Measurements from ENCODE around the gene FTH1.
"Not testable (repeated sequence)": the region's sequence is repeated elsewhere in the genome, so short reads cannot be mapped to it uniquely, and the experiment has no call there.

DNA sequence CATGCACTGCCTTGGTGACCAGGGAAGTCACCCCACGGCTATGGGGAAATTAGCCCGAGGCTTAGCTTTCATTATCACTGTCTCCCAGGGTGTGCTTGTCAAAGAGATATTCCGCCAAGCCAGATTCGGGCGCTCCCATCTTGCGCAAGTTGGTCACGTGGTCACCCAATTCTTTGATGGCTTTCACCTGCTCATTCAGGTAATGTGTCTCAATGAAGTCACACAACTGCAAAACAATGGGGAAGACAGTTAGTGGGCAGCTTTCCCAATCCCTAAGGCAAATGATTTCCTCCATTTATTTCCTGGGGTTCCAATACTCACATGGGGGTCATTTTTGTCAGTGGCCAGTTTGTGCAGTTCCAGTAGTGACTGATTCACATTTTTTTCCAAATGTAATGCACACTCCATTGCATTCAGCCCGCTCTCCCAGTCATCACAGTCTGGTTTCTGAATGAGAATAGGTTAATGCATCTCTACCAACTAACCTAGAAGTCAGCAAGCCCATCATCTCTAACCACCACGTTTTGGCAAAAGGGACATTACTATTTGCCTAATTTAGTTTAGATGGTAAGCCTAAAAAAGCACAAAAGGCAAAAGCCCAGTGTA, 2.7 kb downstream of the FTH1 start:
- TF ChIP-seq, protein P1, sequence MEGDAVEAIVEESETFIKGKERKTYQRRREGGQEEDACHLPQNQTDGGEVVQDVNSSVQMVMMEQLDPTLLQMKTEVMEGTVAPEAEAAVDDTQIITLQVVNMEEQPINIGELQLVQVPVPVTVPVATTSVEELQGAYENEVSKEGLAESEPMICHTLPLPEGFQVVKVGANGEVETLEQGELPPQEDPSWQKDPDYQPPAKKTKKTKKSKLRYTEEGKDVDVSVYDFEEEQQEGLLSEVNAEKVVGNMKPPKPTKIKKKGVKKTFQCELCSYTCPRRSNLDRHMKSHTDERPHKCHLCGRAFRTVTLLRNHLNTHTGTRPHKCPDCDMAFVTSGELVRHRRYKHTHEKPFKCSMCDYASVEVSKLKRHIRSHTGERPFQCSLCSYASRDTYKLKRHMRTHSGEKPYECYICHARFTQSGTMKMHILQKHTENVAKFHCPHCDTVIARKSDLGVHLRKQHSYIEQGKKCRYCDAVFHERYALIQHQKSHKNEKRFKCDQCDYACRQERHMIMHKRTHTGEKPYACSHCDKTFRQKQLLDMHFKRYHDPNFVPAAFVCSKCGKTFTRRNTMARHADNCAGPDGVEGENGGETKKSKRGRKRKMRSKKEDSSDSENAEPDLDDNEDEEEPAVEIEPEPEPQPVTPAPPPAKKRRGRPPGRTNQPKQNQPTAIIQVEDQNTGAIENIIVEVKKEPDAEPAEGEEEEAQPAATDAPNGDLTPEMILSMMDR (IDR thresholded peaks at IDR 0.05 in 2 of 3, conservative IDR thresholded peaks at IDR 0.05 in 1 of 3; ENCODE audit: borderline replicate concordance in 1 of 3, insufficient read depth in 1 of 3, low read depth in 2 of 3, low read length in 2 of 3): not testable (repeated sequence)
- not testable (repeated sequence) for TF ChIP-seq POLR2A (IDR thresholded peaks at IDR 0.05; ENCODE audit: borderline replicate concordance, extremely low read depth, insufficient read depth, insufficient read length); EZH2 (IDR thresholded peaks at IDR 0.05); ELF1 (IDR thresholded peaks at IDR 0.05; ENCODE audit: borderline replicate concordance, low read depth)
